GM04503 (cell line): ENCODE data around the gene FADD.

ENCODE experiments used
- DNase-seq: peaks from one replicate; pipeline ENCODE4 v3.0.0-alpha.2; 2012; ENCODE audit warnings: low read depth

Gene FADD

GRCh38 chr11:70202920-70203750 lies at the start of gene FADD:
Gene FADD (plus strand): TSS chr11:70203296. CDS start chr11:70203460, 164 bp downstream.
- peak; percentile 63 for DNase-seq

GRCh38 chr11:70155386-70155785 lies 47.7 kb upstream of the FADD start:
- DNase-seq, result no peak

- no peak for DNase-seq
These were observed 46.6 kb upstream of the FADD start for GRCh38 chr11:70156291-70157037.

GRCh38 chr11:70158201-70158600 lies 44.9 kb upstream of the FADD start:
- DNase-seq, result no peak

- DNase-seq, result no peak
These were observed 44.2 kb upstream of the FADD start for GRCh38 chr11:70158757-70159389.

GRCh38 chr11:70159627-70160570 lies 43.2 kb upstream of the FADD start:
- no peak for DNase-seq

GRCh38 chr11:70161043-70161625 lies 42.0 kb upstream of the FADD start:
- no peak for DNase-seq

GRCh38 chr11:70164705-70165104 lies 38.4 kb upstream of the FADD start:
- DNase-seq, result no peak

- DNase-seq, result no peak
These were observed 36.0 kb upstream of the FADD start for GRCh38 chr11:70167120-70167519.

GRCh38 chr11:70167723-70168404 lies 35.2 kb upstream of the FADD start:
- DNase-seq, result no peak

- DNase-seq, result no peak
These were observed 34.7 kb upstream of the FADD start for GRCh38 chr11:70168405-70168754.

GRCh38 chr11:70169127-70169526 lies 34.0 kb upstream of the FADD start:
- DNase-seq, result no peak

- DNase-seq, result no peak
These were observed 33.5 kb upstream of the FADD start for GRCh38 chr11:70169632-70170031.

- no peak for DNase-seq
These were observed 32.4 kb upstream of the FADD start for GRCh38 chr11:70170596-70171210.

- no peak for DNase-seq
These were observed 30.1 kb upstream of the FADD start for GRCh38 chr11:70173018-70173417.

- DNase-seq, result no peak
These were observed 28.4 kb upstream of the FADD start for GRCh38 chr11:70174547-70175235.

- DNase-seq, result no peak
These were observed 27.8 kb upstream of the FADD start for GRCh38 chr11:70175236-70175698.

- no peak for DNase-seq
These were observed 26.0 kb upstream of the FADD start for GRCh38 chr11:70176940-70177689.

GRCh38 chr11:70180906-70181305 lies 22.2 kb upstream of the FADD start:
- DNase-seq, result no peak
